GM19372 (cell line): ENCODE results near the gene TEX22.

Experiments
- ATAC-seq: cut with Tn5 transposase; IDR thresholded peaks from one replicate; pipeline ENCODE4 v1.9.1; 2021; ENCODE audit warnings: mild to moderate bottlenecking, low read depth, moderate library complexity; ENCODE audit not compliant: unreplicated experiment

Gene TEX22

DNA sequence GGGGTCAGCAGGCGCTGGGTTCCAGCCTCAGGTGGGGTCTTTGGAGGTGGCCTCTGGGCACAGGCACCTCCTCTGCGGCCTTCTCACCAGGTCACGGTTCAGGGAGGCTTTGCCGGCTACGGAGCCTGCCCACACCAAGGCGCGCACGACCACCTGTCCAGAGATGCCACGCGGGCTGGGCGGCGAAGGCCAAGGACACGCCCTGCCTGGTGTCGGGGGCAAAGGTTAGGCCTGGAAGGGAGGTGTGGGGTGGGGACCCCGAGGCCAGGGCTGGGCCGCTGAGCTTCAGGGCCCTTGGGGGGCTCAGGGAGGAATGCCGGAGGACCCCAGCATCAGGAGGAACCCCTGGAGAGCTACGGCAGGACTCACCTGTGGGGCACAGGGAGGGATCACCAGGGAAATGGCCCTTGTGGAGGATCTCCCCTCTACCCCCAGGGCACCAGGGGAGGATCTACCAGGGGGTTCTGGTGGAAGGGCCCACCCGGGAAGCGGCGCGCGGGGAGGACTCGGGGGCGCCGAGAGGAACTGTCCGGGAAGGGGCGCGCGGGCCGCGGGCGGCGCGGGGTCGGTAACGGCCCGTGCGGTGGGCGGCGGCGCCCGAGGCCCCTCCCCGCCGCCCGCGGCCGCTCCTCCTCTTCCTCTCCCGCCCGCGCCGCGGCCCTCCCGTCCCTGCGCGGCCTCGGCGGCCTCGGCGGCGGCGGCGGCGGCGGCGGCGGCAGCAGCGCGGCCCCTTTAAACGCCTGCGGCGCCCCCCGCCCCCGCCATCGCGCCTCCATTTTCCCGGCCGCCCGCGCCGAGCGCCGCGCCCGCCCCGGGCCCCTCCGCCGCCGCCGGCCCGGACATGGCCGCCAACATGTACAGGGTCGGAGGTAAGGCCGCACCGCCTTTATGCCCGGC is 21.1 kb downstream of the TEX22 start, which contains the start of gene MTA1:
Gene MTA1, plus strand, starts transcription at position 633 of the 897 bp plus-strand sequence. Its CDS starts 209 bp downstream, at position 842.
- peak; percentile 66 for ATAC-seq

DNA sequence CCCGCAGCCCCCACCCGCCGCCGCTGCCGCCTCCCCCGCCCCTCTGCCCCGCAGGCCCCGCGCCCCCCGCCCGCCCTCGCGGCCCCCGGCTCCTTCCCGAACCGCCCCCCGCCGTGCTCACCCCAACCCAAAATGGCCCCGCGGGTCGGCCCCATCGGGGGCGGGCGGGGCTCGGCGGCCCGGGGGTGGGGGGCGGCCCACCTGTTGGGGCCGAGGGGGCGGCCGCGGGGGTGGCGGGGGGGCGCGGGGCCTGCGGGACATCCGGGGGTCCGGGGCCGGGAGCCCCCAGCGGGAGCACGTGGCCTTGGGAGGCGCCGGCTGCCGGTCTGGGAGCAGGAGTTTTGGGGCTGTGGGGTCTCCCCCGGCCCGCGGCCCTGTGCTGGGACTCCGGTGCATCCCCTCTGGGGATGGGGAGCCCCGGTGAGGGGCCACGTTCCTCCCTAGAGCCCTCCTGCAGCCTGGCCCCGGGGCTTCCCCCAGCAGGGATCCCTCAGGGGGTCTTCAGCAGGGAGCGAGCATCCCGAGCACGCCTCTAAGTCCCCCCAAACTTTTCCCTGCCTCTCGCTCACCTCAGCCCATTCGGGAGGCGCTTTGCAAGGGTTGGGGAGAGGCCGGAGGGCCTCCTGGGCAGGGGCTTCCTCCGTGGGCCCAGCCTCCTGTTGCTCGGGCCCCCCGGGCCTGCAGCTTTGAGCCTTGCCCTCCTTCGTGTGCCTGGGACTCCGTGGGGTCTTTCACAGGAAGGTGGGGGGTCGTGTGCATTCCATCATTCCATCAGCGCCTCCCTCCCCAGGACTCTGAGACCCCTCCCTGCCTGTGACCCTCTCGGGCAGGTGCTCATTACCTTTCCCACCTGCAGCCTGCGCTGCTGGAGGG is 22.0 kb downstream of the TEX22 start:
- no peak for ATAC-seq

DNA sequence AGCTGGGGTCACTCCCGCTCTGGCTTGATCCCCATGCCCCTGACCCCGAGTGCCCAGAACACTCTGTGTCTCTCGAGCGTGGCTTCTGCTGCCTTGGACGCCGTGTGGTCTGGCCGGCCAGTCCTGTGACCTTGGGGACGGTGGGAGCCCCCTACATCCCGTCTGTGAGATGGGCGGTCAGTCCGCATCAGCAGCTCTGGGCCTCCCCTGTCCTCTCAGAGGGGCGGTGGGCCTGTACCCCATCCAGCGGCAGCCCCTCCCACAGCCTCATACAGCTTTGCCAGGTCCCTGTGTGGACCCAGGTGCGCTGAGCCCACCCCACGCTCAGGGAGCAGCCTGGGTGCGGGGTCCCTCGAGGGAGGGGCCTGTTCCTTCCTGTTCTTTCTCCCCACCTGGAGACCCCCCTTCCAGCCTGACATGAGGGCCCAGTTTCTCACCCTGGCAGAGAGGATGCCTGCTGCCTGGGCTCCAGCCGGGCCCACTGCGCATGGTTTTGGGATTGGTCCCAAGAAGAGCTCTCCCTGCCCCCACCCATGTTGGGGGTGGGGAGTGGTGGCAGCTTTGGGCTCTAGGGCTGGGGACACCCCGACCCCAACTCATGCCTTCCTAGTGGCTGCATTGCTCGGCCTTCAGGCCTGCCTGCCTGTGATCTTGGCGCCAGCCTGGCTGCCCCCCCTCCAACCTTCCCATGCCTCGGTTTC is 22.8 kb downstream of the TEX22 start:
- no peak for ATAC-seq

DNA sequence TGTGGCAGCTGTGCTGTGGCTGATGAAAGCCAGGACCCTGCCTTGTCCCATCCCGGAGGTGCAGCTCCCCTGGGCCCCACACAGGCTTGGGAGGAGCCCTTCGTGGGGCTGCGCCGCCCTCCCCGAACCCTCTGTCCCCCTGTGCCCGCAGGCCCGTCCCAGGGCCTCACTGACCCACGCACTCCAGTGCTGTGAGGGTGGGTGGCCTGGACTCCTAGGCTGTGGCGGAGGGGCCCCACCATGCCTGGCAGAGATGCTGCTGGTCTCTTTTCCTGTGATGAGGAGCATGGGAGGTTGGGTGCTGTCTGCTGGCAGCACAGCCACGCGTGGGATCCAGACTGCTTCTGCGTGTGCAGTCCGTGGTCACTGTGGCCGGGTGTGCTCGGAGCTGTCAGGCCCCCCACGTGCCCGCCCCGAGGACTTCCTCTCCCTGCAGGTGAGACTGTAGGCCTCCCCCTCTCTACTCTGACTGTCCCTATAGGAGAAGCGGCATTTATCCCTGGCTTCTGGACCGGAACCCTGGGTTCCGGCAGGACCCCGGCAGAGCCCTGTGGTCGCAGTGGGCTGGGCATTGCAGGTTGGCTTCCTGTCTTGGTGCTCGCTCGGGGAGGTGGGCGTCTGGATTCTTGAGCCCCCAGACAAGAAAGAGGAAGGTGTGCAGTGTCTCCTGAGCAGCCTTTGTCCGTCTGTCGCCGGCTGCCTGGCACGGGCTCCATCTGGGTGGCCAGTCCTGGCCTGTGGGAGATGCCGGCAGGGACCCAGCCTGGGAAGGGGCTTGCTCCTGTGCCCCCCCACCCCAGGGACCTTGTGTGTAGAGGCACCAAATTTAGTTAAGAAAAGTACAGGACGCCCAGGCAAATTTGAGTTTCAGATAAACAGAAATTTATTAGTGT is 23.6 kb downstream of the TEX22 start:
- ATAC-seq, result no peak

DNA sequence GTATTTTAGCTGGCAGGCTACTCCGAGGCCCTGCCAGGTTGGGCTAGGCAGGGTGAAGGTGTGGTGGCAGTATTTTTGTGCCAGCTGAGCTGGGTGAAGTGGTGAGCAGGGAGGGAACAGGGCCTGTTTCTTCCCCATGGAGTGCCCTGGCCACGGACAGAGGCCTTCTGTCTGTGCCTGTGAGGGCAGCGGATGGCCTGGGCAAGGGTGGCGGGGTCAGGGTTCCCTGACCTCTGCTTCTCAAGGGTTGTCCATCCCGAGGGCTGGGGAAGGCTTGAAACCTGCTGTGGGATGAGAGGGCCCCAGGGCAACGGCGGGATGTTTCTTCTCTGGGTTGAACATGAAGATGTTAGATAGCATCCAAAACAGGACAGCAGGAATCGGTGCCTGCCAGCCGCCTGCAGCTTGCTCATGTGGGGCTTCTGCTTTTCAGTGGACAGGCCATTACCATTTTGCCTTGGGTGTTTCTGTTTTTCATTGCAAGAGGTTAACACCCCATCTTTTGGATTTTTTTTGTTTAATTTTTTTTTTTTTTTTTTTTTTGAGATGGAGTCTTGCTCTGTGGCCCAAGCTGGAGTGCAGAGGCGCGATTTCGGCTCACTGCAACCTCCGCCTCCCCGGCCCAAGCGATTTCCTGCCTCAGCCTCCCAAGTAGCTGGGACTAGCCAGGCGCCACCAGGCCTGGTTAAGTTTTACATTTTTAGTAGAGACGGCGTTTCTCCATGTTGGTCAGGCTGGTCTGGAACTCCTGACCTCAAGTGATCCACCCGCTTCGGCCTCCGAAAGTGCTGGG is 24.6 kb downstream of the TEX22 start:
- ATAC-seq, result no peak

DNA sequence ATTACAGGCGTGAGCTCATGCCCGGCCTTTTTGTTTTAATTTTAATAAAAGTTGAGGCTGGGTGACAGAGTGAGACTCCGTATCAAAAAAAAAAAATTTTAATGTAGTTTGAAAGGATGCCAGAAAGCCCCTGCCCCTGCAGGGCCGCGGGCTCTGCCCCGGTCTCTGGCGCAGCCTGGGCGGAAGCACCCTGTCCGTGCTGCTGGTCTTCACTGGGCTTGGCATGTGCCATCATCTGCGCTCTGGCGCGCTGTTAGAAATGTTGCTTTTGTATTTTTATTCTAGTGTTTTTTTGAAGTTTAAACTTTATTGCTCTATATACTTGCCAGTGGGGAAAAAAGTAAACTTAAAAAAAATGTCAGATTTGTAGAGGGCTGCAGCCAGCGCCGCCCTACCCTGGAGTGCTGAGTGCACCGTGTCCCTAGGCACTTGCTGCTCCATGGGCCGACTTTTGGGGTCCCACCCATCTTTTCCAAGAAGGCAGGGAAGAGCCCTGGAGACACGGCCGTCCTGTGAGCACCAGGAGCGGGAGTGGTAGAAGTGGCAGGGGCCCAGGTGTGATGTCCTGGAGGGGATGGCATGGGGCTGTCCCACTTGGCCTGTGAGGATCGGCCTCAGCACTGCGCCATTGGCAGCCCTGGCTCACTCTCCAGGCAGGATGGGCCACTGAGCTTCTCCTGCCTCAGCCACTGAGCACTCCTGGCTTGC is 25.3 kb downstream of the TEX22 start:
- ATAC-seq, result no peak

DNA sequence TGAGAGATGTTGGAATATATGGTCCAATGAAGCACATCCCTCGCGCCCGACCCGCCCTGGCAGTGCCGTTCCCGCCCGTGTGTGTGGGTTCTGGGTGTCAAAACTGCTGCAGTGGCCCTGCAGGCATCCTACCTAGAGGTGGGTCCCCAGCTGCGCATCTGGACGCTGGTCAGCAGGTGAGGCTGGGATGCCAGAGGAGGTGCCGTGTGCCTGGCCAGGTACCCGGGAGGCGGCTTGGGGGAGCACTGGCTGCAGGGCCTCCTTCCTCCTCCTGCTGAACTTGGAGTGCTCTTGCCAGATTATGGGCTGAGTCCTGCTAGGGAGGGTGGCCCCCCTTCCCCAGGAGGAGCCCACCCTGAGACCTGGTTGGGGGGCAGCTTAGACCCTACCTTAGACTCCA is 26.5 kb downstream of the TEX22 start:
- ATAC-seq, result no peak

DNA sequence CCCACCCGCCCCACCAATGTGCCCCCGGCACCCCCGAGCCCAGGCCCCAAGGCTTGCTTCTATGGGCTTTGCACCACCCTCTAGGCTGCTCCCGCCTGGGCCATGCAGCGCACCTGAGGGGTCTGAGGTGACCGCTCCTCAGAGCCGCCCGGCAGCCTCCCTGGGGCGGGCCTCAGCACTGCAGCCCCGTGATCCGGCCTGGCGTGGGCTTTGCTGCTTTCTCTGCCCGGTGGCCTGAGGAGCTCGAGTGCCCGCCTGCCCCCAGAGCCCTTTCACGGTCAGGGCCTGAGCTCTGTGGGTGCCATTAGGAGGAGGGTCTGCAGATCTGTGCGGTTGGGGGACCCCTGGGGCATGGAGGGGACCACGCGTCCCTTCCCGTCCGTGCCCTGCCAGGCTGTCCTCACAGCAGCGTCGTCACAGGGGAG is 27.5 kb downstream of the TEX22 start:
- ATAC-seq, result no peak

DNA sequence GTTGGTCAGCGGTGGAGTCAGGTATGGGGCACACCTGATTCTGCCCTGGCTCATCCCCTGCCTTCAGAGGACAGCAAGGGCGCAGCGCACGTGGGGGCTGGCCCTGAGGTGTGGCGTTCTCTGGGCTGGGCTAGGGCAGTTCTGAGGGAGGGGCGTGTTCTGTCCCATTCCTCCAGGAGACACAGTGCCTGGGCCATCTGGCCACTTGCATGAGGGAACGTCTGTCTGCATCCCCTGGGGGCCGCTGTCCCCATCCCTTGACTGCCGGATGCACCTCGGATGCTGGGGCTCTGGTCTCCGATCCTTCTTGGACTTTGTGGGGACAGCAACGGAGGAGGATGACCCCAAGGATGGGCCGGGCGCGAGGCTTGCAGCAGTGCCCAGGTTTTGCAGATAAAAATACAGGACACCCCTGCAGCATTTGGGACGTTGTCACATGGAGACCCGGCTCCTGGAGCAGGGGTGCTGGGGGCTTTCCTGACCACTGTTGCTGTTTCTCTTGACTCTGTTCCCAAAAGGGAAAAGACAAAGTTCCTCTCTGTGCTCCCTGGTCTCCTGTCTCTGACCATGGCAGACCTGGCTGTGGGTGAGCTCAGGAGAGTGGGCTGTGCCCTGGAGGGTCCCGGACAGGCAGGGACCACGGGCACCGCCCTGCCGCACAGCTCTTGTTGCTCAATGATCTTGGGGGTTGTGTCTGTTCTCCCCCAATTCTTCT is 28.2 kb downstream of the TEX22 start:
- no peak for ATAC-seq

DNA sequence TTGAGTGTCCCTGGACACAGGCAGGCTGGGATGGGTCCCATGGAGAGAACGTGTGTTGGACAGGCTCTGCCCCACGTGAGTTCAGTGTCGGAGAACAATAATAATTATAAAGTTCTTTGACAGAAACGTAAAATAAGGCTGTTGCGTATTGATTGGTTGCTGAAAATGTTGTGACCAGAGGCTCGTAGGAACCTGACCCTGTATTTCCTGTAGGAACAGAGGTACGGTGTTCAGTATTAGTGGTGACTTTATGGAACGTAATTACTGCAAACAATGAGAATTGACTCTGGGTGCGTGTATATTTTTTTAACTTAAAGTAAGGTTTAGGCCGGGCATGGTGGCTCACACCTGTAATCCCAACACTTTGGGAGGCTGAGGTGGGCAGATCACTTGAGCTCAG is 29.1 kb downstream of the TEX22 start:
- no peak for ATAC-seq

DNA sequence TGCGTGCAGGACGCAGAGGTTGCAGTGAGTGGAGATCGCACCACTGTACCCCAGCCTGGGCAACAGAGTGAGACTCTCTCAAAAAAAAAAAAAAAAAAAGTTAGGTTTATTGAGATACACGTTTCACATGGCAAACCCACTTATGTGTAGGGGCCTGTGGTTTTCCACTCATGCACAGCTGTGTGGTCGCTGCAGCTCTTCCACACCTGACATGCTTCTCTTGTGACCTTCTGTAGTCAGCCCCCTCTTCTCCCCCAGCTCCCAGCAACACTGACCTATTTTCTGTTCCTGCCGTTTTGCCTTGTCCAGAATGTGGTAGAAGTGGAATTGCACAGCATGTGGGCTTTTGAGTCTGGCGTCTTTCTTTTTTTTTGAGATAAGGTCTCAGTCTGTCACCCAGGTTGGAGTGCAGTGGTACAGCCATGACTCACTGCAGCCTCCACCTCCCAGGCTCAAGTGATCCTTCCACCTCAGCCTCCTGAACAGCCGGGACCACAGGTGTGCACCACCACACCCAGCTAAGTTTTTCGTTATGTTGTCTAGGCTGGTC is 29.7 kb downstream of the TEX22 start:
- no peak for ATAC-seq

DNA sequence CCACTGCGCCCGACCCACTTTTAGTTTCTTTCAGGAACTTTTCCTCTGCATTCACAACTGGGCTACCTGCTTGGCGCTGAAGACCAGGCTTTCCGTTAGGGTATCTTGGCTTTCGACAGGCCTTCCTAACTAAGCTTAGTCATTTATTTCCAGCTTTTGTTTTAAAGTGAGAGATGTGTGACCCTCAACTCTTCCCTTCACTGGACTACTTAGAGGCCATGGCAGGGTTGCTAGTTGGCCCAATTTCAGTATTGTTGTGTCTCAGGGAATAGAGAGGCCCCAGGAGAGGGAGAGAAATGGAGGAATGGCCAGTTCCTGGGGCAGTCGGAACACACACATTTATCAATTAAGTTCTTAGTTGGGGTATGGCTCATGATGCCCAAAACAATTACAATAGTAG is 31.7 kb downstream of the TEX22 start:
- ATAC-seq, result no peak

DNA sequence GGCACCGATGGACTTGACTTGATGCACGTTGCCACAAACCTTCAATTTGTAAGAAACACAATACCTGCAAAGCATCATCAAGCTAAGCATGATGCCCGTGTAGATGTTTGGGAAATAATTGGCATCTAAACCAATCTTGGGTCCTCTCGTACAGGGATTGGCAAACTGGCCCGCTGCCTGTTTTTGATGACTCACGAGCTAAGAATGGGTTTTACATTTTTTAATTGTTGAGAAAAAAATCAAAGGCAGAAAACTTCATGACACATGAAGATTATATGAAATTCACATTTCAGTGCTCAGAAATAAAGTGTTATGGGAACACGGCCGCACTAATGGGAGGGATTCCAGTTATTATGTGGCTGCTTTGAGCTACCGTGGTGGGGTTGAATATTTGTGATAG is 32.2 kb downstream of the TEX22 start:
- no peak for ATAC-seq

DNA sequence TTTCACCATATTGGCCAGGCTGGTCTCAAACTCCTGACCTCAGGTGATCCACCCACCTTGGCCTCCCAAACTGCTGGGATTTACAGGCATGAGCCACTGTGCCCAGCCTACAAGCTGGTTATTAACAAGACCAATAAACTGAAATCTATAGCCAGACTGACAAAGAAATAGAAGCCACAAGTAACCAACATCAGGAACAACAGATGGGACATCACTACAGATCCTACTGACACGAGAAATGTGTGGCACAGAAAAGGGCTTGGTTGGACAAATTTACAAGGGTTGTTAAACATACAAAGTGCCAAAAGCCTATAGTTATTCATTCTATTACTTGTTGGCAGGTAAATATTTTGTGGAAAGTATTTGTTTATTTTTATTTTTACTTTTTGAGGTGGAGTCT is 32.9 kb downstream of the TEX22 start:
- no peak for ATAC-seq

DNA sequence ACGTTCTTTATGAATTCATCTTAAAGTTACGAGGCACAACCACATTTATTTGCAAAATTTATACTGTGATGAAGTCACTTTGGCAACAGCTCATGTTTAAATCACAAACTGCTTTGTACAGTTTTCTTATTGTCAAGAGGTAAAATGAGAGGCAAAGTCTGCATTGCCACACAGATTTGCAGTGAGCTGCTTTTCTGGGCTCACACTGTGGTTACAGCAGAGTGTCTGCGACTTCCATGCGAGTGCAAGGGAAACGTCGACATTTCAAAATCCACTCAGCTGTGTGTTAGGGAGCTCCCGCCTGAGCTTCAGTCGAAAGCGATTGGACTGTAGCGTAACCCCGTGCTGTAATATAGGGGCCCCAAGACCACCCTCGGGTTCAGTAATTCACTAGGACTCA is 34.3 kb downstream of the TEX22 start:
- ATAC-seq, result no peak

DNA sequence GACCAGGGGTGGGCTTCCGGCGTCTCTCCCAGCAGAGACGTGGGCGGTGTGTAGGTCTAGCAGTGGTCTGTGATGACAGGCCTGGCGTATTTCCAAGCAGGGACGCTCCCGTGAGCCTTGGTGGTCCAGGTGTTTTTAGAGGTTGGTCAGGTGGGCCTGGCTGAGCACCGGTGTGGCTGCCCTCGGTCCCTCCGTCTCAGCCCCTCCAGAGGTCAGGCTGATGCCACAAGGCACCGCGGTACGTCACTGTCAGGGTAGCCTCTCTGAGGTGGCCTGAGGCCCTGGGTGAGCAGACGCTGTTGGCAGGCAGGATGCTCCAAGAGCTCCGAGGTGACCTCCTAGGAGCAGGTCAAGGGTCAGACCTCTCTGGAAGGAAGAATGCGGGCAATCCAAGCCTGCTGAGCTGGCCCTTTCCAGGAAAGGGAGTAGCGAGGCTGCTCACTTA is 34.8 kb downstream of the TEX22 start:
- no peak for ATAC-seq

DNA sequence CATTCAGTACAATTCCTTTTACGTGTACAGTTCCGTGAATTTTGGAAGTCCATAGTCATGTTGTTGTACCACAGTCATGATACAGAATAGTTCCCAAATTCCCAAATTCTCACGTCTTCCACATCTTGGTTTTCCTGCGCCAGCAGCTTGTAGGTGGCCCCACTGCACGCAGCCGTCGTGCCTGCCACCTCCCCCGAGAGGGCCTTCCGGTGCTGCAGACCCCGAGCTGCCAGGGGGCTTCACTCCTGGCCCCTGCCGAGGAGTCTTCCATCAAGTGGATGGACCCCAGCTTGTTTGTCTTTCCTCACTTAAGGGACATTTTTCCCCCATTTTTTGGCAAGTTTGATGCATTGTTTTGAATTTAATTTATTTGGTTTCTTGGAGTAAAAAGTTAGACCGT is 38.1 kb downstream of the TEX22 start:
- no peak for ATAC-seq
